Measurements from ENCODE around the gene C6orf132. TPM values are rescaled to one million over a fixed set of nuclear protein-coding genes. Genes with fewer than 3 reads are reported as not detected.

The C6orf132 gene
- total RNA-seq, 1 donor from 2014 or later: 11.8 TPM

DNA sequence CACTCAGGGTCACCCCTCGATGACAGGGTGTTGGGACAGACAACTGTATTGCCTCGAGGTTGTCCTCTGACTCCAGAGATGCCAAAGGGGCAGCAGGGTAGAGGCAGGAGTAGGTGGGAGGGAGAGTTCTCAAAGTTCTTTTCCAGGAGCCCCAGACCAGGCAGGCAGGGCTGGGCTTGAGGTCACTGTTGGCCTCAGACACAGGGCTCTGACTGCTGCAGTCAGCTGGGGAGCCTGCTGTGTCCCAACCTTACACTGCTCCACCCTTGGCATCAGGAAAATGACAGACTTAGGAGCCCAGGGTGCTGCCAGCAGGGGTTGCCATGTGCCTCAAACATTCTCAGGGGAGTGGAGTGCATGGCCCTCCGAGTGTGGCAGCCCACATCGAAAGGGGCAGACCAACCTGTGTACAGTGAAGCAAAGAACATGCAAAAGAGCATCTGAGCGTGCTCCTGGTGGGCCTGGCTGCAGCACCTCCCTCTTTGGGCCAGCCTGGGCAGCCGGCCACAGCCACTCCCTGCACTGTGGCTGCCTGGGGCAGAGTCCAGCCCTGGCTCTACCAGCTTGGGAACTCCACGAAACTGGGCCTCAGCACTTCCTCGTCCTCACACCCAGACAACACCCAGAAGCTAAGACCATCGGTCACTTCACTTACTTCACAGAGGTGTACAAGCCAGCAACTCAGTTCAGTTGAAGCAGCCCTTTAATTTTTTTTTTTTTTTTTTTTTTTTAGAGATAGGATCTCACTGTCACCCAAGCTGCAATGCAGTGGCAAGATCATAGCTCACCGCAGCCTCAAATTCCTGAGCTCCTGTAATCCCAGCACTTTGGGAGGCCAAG lies 24.0 kb downstream of the C6orf132 start:
- H3K9me3 Mint-ChIP-seq (ENCODE audit: low read depth): no peaks in the 10 kb centered on the region
- no peaks in the 10 kb centered on the region for H3K4me1 Mint-ChIP-seq (ENCODE audit: low read depth)

DNA sequence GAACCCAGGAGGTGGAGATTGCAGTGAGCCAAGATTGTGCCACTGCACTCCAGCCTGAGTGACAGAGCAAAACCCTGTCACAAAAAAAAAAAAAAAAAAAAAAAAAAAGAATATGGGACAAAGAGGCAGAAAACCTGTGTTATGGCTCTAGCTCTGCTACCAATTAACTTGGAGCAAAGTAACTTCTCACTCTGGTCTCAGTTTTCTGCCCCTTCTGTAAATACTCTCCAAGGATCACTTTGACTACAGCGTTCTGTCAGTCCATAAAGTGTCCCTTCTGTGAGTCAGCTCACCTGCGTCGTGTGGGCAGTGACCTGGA lies 24.6 kb downstream of the C6orf132 start:
- H3K4me3 Mint-ChIP-seq (ENCODE audit: low read depth): no peak overlapping the region
- no peak overlapping the region for H3K27ac Mint-ChIP-seq
- no peaks in the 10 kb centered on the region for H3K27me3 Mint-ChIP-seq
- no peak for DNase-seq (ENCODE audit: low spot score, unreplicated experiment)
- no peaks in the 10 kb centered on the region for H3K9me3 Mint-ChIP-seq (ENCODE audit: low read depth)
- TF ChIP-seq, protein P1, sequence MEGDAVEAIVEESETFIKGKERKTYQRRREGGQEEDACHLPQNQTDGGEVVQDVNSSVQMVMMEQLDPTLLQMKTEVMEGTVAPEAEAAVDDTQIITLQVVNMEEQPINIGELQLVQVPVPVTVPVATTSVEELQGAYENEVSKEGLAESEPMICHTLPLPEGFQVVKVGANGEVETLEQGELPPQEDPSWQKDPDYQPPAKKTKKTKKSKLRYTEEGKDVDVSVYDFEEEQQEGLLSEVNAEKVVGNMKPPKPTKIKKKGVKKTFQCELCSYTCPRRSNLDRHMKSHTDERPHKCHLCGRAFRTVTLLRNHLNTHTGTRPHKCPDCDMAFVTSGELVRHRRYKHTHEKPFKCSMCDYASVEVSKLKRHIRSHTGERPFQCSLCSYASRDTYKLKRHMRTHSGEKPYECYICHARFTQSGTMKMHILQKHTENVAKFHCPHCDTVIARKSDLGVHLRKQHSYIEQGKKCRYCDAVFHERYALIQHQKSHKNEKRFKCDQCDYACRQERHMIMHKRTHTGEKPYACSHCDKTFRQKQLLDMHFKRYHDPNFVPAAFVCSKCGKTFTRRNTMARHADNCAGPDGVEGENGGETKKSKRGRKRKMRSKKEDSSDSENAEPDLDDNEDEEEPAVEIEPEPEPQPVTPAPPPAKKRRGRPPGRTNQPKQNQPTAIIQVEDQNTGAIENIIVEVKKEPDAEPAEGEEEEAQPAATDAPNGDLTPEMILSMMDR (IDR thresholded peaks at IDR 0.05; ENCODE audit: unreplicated experiment): no peak
- peaks cover 5% of the 10 kb centered on the region for H3K36me3 Mint-ChIP-seq (ENCODE audit: insufficient read depth)
- H3K4me1 Mint-ChIP-seq (ENCODE audit: low read depth): no peaks in the 10 kb centered on the region

More for the DNA sequence above, 24.0 kb downstream of the C6orf132 start:
- H3K27me3 Mint-ChIP-seq: no peaks in the 10 kb centered on the region
- H3K4me3 Mint-ChIP-seq (ENCODE audit: low read depth): no peak overlapping the region
- no peak overlapping the region for H3K27ac Mint-ChIP-seq
- no peak for DNase-seq (ENCODE audit: low spot score, unreplicated experiment)
- H3K36me3 Mint-ChIP-seq (ENCODE audit: insufficient read depth): peaks cover 5% of the 10 kb centered on the region
- TF ChIP-seq, protein P1 (IDR thresholded peaks at IDR 0.05; ENCODE audit: unreplicated experiment): no peak

DNA sequence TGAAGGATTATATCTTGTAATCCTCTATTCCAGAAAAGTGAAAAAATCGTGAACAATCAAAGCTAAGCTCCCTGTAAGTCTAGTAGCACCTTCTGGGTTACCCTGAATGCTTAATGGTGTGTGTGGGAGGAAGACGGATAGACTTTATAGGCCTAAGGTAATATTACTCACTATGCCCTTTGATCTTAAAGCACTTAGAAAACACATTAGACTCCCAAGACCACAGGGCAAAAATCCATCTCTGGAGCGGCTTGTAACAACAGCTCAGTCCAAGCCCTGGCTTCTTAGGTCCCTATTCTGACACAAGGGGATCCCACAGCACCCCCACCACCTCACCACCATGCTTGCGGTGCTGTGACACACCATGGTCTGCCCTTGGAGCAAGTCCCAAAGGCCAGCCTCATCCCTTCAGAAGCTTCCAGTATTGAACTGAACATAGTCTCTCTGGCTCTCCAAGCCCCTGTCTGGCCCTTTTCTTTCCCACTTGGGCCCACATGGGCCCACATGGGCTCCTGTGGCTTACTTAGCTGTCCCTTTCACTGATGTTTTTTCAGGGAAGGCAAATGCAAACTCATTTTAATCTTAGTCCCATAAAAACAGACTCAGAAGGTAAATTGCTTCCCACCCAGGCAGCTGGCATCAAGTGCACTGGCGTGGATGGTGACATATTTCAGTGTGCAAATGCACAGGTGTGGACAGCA lies 28.3 kb downstream of the C6orf132 start:
- H3K4me3 Mint-ChIP-seq (ENCODE audit: low read depth): no peak overlapping the region
- H3K27me3 Mint-ChIP-seq: no peaks in the 10 kb centered on the region
- TF ChIP-seq, protein P1 (IDR thresholded peaks at IDR 0.05; ENCODE audit: unreplicated experiment): no peak
- no peak for DNase-seq (ENCODE audit: low spot score, unreplicated experiment)
- H3K9me3 Mint-ChIP-seq (ENCODE audit: low read depth): no peaks in the 10 kb centered on the region
- H3K4me1 Mint-ChIP-seq (ENCODE audit: low read depth): no peaks in the 10 kb centered on the region
- peaks cover 13% of the 10 kb centered on the region for H3K36me3 Mint-ChIP-seq (ENCODE audit: insufficient read depth)
- no peak overlapping the region for H3K27ac Mint-ChIP-seq

DNA sequence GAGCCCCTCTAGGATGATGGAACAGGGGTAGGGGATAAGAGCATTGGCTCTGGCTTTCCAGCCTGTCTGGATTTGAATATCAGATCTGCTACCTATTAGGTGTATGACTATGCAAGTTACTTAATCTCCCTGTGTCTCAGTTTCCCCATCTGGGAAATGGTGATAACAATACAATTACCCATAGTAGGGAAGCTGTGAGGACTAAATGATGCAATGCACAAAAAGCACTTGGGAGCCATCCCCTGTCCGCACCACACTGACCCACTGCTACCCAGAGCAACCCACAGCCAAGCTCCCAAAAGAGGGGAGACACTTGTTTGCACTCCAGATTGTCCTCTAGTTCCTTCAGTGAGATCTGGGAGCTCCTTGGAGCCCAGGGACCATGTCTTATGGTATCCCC lies 30.1 kb downstream of the C6orf132 start:
- H3K4me3 Mint-ChIP-seq (ENCODE audit: low read depth): no peak overlapping the region
- H3K27ac Mint-ChIP-seq: no peak overlapping the region
- H3K36me3 Mint-ChIP-seq (ENCODE audit: insufficient read depth): peaks cover 13% of the 10 kb centered on the region
- H3K4me1 Mint-ChIP-seq (ENCODE audit: low read depth): no peaks in the 10 kb centered on the region
- TF ChIP-seq, protein P1 (IDR thresholded peaks at IDR 0.05; ENCODE audit: unreplicated experiment): no peak
- no peak for DNase-seq (ENCODE audit: low spot score, unreplicated experiment)
- H3K27me3 Mint-ChIP-seq: no peaks in the 10 kb centered on the region
- no peaks in the 10 kb centered on the region for H3K9me3 Mint-ChIP-seq (ENCODE audit: low read depth)

DNA sequence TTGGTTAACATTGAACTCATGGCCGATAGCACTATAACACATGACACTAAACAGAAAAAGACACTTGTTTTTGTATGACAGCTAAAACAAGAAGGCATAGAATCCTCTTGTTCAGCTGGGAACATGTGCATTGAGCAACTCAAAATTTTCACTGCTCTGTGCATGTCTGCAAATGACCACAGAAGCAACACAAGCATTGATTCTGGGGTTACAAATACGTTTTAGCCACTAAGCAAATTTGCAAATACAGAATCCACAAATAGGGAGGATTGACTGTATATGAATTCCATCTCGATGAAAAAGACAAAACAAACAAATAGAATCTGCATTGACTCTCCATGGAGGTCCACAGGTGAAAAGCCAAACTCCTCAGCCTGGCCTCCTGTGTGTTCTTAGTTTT lies 31.7 kb downstream of the C6orf132 start:
- H3K4me3 Mint-ChIP-seq (ENCODE audit: low read depth): no peak overlapping the region
- peaks cover 8% of the 10 kb centered on the region for H3K36me3 Mint-ChIP-seq (ENCODE audit: insufficient read depth)
- no peaks in the 10 kb centered on the region for H3K4me1 Mint-ChIP-seq (ENCODE audit: low read depth)
- DNase-seq (ENCODE audit: low spot score, unreplicated experiment): no peak
- H3K27me3 Mint-ChIP-seq: no peaks in the 10 kb centered on the region
- TF ChIP-seq, protein P1 (IDR thresholded peaks at IDR 0.05; ENCODE audit: unreplicated experiment): no peak
- no peak overlapping the region for H3K27ac Mint-ChIP-seq
- H3K9me3 Mint-ChIP-seq (ENCODE audit: low read depth): no peaks in the 10 kb centered on the region

All from progenitor cell of endocrine pancreas (in vitro differentiated cells).